Measurements from ENCODE around the gene PPP1R36. TPM values are rescaled to one million over a fixed set of nuclear protein-coding genes. Genes with fewer than 3 reads are reported as not detected.

Gene PPP1R36
- total and polyA plus RNA-seq, 2 of the 13 experiments (the other 11 are each of a cell fraction or from before 2014, with no cell fraction given), result 0.11 to 0.17 TPM

DNA sequence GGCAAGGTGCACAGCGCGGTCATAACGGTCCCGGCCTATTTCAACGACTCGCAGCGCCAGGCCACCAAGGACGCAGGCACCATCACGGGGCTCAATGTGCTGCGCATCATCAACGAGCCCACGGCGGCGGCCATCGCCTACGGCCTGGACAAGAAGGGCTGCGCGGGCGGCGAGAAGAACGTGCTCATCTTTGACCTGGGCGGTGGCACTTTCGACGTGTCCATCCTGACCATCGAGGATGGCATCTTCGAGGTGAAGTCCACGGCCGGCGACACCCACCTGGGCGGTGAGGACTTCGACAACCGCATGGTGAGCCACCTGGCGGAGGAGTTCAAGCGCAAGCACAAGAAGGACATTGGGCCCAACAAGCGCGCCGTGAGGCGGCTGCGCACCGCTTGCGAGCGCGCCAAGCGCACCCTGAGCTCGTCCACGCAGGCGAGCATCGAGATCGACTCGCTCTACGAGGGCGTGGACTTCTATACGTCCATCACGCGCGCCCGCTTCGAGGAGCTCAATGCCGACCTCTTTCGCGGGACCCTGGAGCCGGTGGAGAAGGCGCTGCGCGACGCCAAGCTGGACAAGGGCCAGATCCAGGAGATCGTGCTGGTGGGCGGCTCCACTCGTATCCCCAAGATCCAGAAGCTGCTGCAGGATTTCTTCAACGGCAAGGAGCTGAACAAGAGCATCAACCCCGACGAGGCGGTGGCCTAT lies 8.3 kb upstream of the PPP1R36 start (continued):
- no peak for TF ChIP-seq TSC22D2 (CRISPR knock-in tag; IDR thresholded peaks at IDR 0.05; ENCODE audit: borderline replicate concordance)

DNA sequence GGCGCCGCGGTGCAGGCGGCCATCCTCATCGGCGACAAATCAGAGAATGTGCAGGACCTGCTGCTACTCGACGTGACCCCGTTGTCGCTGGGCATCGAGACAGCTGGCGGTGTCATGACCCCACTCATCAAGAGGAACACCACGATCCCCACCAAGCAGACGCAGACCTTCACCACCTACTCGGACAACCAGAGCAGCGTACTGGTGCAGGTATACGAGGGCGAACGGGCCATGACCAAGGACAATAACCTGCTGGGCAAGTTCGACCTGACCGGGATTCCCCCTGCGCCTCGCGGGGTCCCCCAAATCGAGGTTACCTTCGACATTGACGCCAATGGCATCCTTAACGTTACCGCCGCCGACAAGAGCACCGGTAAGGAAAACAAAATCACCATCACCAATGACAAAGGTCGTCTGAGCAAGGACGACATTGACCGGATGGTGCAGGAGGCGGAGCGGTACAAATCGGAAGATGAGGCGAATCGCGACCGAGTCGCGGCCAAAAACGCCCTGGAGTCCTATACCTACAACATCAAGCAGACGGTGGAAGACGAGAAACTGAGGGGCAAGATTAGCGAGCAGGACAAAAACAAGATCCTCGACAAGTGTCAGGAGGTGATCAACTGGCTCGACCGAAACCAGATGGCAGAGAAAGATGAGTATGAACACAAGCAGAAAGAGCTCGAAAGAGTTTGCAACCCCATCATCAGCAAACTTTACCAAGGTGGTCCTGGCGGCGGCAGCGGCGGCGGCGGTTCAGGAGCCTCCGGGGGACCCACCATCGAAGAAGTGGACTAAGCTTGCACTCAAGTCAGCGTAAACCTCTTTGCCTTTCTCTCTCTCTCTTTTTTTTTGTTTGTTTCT lies 7.6 kb upstream of the PPP1R36 start:
- ChIA-PET POLR2A (no interaction called here), CTCF (ENCODE audit: low intra/inter-chr PET ratio, low total read pairs) (no interaction called here)
- Histone ChIP-seq H3K27me3 (ENCODE audit: control insufficient read depth in 1 of 2, insufficient read depth in 2 of 2, low read length in 2 of 2) (no peaks in the 10 kb centered on the region), H3K9ac (ENCODE audit: insufficient read depth, low read depth, low read length) (no peak overlapping the region), H3K4me2 (ENCODE audit: low read depth, low read length) (no peak overlapping the region), H4K20me1 (ENCODE audit: insufficient read depth, low read length) (no peaks in the 10 kb centered on the region), H3K9me3 (ENCODE audit: low read length) (no peaks in the 10 kb centered on the region), H3K4me1 (ENCODE audit: insufficient read depth, low read length) (peaks cover 8% of the 10 kb centered on the region), H3K27ac (ENCODE audit: extremely low read length, insufficient read depth, low read length) (no peak overlapping the region), H3K36me3 (replicated peaks in 1 of 2; ENCODE audit: control insufficient read depth in 1 of 2, insufficient read depth in 2 of 2, low read length in 2 of 2) (no peaks in the 10 kb centered on the region), H3K79me2 (ENCODE audit: insufficient read depth, low read length) (no peaks in the 10 kb centered on the region), H2AFZ (ENCODE audit: low read length) (no peak overlapping the region), H3K4me3 (replicated peaks in 1 of 3; ENCODE audit: insufficient read depth in 1 of 3, low read depth in 2 of 3, low read length in 3 of 3) (no peak overlapping the region)
- DNase-seq (ENCODE audit: low spot score) (no peak), ATAC-seq (no peak), FAIRE-seq (no peak)
- intact Hi-C loops (cut with micrococcal nuclease; ENCODE audit: unreplicated experiment) (no loop called here), in situ Hi-C loops (cut with HindIII; ENCODE audit: extremely low pct_ligation_motif_present, low pct_unique_long_range_greater_than_20kb) (loop anchor here (5.0 kb wide), 1 partner anchor 95 kb away; no protein-coding TSS in a partner anchor)
- WGBS (ENCODE audit: low lambda C conversion rate), result 93% methylated on average over 55 of the region's 61 CpGs
- BruUV-seq (replicated peaks), result no TSS peak
- TF ChIP-seq, protein P1, sequence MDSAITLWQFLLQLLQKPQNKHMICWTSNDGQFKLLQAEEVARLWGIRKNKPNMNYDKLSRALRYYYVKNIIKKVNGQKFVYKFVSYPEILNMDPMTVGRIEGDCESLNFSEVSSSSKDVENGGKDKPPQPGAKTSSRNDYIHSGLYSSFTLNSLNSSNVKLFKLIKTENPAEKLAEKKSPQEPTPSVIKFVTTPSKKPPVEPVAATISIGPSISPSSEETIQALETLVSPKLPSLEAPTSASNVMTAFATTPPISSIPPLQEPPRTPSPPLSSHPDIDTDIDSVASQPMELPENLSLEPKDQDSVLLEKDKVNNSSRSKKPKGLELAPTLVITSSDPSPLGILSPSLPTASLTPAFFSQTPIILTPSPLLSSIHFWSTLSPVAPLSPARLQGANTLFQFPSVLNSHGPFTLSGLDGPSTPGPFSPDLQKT (CRISPR knock-in tag; IDR thresholded peaks at IDR 0.05; ENCODE audit: borderline replicate concordance), result no peak
- TF ChIP-seq KLF6 (CRISPR knock-in tag; IDR thresholded peaks at IDR 0.05) (no peak), ZSCAN21 (CRISPR knock-in tag; IDR thresholded peaks at IDR 0.05; ENCODE audit: borderline replicate concordance) (no peak), TBL1XR1 (IDR thresholded peaks at IDR 0.05; ENCODE audit: borderline replicate concordance, low read length, partially characterized antibody) (no peak), ZNF746 (CRISPR knock-in tag; IDR thresholded peaks at IDR 0.05) (no peak), ISX (CRISPR knock-in tag; conservative IDR thresholded peaks at IDR 0.05) (no peak), ZKSCAN1 (IDR thresholded peaks at IDR 0.05; ENCODE audit: low read length) (no peak), ETV6 (CRISPR knock-in tag; conservative IDR thresholded peaks at IDR 0.05) (no peak), ZNF614 (CRISPR knock-in tag; IDR thresholded peaks at IDR 0.05; ENCODE audit: borderline replicate concordance) (no peak), ZNF263 (CRISPR knock-in tag; IDR thresholded peaks at IDR 0.05) (no peak), ATM (IDR thresholded peaks at IDR 0.05; ENCODE audit: borderline replicate concordance) (no peak), ZNF468 (CRISPR knock-in tag; IDR thresholded peaks at IDR 0.05) (no peak)
- TF ChIP-seq, protein P2, sequence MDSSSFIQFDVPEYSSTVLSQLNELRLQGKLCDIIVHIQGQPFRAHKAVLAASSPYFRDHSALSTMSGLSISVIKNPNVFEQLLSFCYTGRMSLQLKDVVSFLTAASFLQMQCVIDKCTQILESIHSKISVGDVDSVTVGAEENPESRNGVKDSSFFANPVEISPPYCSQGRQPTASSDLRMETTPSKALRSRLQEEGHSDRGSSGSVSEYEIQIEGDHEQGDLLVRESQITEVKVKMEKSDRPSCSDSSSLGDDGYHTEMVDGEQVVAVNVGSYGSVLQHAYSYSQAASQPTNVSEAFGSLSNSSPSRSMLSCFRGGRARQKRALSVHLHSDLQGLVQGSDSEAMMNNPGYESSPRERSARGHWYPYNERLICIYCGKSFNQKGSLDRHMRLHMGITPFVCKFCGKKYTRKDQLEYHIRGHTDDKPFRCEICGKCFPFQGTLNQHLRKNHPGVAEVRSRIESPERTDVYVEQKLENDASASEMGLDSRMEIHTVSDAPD (CRISPR knock-in tag; IDR thresholded peaks at IDR 0.05), result no peak
- TF ChIP-seq, protein P3, sequence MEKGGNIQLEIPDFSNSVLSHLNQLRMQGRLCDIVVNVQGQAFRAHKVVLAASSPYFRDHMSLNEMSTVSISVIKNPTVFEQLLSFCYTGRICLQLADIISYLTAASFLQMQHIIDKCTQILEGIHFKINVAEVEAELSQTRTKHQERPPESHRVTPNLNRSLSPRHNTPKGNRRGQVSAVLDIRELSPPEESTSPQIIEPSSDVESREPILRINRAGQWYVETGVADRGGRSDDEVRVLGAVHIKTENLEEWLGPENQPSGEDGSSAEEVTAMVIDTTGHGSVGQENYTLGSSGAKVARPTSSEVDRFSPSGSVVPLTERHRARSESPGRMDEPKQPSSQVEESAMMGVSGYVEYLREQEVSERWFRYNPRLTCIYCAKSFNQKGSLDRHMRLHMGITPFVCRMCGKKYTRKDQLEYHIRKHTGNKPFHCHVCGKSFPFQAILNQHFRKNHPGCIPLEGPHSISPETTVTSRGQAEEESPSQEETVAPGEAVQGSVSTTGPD (CRISPR knock-in tag; IDR thresholded peaks at IDR 0.05), result no peak
- TF ChIP-seq, protein P4, sequence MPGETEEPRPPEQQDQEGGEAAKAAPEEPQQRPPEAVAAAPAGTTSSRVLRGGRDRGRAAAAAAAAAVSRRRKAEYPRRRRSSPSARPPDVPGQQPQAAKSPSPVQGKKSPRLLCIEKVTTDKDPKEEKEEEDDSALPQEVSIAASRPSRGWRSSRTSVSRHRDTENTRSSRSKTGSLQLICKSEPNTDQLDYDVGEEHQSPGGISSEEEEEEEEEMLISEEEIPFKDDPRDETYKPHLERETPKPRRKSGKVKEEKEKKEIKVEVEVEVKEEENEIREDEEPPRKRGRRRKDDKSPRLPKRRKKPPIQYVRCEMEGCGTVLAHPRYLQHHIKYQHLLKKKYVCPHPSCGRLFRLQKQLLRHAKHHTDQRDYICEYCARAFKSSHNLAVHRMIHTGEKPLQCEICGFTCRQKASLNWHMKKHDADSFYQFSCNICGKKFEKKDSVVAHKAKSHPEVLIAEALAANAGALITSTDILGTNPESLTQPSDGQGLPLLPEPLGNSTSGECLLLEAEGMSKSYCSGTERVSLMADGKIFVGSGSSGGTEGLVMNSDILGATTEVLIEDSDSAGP (CRISPR knock-in tag; IDR thresholded peaks at IDR 0.05; ENCODE audit: borderline replicate concordance), result no peak

Data from HepG2 (cell line).